Hematopoietic multipotent progenitor cell treated with erythropoietin and hydrocortisone succinate and interleukin-3 and kit ligand, for 17 days (in vitro differentiated cells): ENCODE results near the gene ROR2.

ENCODE experiments used
- DNase-seq: peaks from one replicate; pipeline ENCODE4 v3.0.0-alpha.2; 2015; ENCODE audit warnings: low spot score

Gene ROR2

DNA sequence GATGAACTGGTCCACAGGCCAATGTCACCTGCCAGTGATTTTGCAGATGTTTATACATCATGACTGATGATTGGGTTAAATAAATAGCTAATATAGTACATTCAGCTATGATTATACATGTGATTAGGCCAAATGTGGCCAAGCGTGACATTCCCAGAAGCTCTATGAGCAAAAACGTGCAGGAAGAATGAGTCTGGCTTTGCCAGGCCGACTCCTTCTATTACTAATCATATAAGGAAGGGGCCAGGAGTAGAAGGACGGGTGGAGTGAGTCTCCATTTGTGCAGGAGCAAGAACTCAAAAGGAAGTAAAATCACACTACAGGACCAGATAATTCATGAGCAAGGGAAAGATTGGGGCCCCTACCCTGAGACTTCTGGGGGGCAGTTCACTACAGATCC lies 178.2 kb downstream of the ROR2 start:
- no peak for DNase-seq

GRCh38 chr9:91771027-91771426 lies 179.0 kb downstream of the ROR2 start:
- no peak for DNase-seq

GRCh38 chr9:91770229-91770628 lies 179.8 kb downstream of the ROR2 start:
- DNase-seq: no peak

GRCh38 chr9:91768977-91769916 lies 180.8 kb downstream of the ROR2 start:
- DNase-seq: no peak

- DNase-seq: no peak
These were observed 181.5 kb downstream of the ROR2 start for GRCh38 chr9:91768507-91768906.

DNA sequence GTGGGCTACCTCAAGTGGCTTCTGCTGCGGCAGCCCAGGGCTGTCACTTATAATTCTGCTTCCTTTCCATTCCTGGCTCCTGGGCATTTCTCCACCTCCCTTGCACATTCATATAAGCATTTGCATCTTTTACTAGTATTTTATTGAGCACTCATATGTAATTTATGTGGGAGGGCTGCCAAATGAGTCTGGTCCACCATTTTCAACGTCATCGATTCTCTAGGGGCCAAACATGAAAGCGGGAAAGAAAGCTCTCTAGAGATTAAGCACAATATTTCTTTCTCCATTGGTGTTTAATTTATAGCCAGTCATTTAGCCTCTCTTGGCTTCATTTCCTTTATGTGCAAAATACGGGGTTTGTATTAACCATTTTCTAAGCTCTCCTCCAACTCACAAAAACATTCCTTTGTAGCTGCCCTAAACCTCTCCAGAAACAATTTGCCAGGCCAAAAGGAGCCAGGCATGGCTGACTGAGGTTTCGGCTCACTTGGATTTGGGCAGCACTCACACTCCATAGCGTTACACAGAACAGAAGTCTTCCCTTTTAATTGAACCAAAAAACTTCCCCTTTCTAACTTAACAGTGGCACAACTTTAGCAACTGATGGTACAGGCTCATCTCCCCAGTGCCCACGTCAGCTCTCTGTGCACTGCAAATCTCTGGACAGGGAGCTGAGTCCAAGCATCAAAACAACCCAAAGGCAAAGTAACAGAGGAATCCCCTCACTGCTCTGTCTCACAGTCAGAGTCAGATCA lies 183.5 kb downstream of the ROR2 start:
- DNase-seq: no peak

- DNase-seq: no peak
These were observed 184.7 kb downstream of the ROR2 start for GRCh38 chr9:91765296-91765695.

DNA sequence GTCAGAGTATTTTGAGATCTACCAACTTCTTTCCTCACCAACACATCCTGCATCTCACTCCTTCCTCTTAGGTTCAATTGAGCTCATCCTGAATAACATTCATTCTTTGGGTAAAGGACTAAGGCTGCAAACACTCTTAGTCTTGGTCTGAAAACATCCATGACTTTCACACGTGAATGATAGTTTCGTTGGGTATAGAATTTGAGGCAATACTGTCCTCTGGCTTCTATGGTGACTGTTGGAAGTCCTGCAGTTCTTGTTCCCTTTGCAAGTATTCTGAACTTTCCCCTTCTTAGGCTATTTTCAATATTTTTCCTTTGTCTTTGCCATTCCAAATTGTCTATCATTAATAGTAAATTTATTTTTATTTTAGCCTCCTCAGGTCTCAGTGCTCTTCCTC lies 185.4 kb downstream of the ROR2 start:
- no peak for DNase-seq

DNA sequence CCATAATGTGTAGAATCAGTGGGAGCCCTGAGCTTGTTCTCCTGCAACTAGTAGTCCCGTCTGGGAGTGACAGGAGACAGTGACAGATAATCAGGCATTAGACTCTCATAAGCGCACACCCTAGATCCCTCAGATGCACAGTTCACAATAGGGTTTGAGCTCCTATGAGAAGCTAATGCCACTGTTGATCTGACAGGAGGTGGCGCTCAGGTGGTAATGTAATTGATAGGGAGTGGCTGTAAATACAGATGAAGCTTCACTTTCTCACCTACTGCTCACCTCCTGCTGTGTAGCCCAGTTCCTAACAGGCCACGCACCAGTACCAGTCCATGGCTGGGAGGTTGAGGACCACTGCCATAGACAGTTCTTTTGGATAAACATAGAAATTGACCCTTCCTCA lies 188.7 kb downstream of the ROR2 start:
- no peak for DNase-seq

DNA sequence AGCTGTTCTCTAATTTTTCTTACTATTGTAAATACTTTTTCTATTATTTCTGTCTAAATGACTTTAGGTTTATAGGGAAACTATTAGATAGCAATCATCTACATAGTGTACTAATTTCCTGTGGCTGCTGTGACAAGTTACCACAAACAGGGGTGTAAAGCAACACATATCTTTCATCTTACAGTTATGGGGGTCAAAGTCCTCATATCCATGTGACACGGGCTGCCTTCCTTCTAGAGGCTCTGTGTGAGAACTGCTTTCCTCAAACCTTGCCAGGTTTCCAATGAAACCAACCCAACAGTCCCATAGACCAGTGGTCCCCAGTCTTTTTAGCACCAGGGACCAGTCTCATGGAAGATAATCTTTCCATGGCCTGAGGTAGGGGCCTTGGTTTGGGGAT lies 189.1 kb downstream of the ROR2 start:
- no peak for DNase-seq

DNA sequence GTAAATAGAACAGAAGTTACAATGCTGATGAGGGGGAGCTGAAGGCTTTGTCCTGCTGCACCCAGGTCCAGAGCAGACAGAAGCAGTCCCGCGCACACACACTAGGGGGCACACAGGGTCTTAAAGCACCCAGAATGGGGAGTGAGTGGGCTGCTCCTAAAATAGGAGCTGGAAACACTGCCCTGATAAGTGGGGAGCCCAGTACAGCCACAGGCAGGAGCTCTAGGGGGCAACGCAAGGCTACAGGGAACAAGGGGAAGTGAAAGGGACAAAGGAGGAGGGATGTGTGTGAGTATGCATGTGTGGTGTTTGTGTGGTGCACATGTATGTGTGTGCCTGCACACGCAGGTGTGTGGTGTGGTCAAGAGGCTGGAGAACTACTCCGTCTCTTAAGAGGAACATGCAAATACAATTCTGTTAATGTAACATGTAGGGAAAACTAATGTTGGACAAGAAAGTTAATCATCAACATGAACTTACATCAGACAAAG lies 191.5 kb downstream of the ROR2 start:
- no peak for DNase-seq

DNA sequence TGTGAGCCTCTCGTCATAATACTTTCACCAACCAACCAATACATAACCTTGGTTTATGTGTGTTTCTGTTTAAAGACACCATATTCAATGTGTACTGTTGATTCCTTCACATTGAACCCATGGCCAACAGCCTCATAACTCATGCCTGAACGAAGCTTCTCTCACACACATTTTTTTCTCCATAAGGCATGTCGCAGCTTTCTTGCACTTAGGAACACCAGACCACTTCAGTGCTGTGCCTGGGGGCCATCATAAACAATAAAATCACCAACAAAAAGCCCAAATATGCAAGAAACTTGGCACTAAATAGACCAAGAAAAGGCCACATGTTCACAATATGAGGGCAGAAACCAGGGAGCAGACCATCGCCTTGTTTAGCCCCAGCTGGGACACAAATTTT lies 192.2 kb downstream of the ROR2 start:
- DNase-seq: no peak

DNA sequence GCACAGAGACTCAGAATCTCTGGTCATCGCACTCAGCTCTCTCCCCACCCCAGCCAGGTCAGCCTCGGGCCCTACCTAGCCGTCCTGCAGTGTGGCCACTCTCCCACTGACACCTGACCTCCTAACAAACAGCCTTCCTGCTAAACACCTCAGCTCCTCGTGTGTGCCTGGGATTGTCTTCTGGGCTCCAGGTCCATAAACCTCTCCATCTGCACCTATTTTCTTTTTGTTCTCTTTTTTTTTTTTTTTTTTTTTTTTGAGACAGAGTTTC lies 193.6 kb downstream of the ROR2 start:
- no peak for DNase-seq

GRCh38 chr9:91755761-91756509 lies 194.1 kb downstream of the ROR2 start:
- no peak for DNase-seq

GRCh38 chr9:91753711-91754110 lies 196.3 kb downstream of the ROR2 start:
- no peak for DNase-seq

DNA sequence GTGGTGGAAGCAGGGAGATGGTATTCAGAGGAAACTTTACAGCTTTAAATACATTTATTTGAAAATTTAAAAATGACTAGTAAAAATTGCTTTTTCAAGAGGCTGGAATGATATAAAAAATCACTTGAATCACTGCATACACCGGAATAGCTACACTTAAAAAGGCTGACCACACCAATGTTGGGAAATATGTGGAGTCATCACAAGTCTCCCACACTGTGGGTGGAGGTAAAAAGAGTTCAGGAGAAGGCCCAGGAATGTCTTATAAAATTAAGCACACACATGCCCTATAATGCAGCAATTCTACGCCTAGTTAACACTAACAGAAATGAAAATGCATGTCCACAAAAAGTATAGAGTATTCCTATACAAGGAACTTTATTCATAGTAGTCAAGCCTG lies 198.1 kb downstream of the ROR2 start:
- no peak for DNase-seq

DNA sequence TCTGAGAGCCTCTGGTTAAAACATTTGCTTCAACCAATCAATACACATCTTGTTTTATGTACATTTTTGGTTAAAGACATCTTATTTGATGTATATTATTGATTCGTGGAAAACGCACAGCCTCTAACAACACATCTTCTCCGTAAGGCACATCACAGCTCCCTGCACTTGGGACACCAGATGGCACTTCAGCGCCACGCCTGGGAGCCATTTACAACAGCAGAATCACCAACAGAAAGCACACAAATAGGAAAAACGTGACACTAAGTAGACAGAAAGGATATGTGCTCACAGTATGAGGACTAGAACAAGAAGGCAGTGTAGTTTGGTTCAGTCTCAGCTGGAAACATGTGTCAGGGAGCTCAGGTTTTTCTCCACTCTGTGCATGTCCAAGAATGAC lies 199.7 kb downstream of the ROR2 start:
- no peak for DNase-seq

DNA sequence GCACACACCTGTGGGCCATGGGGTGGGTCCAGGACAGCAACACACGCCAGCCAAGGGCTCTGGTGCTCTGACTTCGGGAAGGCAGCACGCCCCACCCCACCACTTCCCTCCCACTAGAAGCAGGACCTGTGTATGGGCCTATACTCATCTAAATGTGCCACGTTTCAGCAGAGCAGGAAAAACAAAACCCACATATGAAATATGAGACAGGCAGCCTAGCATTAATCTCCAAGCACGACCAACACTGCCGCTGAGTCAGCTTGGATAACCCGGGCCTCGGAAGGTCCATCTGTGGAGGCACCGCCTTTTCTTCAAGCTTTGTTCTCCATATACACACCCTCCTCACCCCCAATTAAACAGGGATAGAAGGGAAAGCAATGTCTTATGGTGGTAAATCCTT lies 203.1 kb downstream of the ROR2 start:
- no peak for DNase-seq

- no peak for DNase-seq
These were observed 203.7 kb downstream of the ROR2 start for GRCh38 chr9:91746357-91746756.

DNA sequence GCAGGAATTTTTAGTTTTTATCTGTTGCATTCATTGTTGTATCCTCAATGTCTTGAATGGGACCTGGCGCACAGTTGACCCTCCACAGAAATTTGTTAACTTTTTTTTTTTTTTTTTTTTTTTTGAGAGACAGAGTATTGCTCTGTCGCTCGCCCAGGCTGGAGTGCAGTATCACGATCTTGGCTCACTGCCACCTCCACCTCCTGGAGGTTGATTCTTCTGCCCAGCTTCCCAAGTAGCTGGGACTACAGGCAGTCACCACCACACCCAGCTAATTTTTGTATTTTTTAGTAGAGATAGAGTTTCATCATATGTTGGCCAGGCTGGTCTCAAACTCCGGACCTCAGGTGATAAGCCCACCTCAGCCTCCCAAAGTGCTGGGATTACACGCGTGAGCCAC lies 205.9 kb downstream of the ROR2 start:
- no peak for DNase-seq

DNA sequence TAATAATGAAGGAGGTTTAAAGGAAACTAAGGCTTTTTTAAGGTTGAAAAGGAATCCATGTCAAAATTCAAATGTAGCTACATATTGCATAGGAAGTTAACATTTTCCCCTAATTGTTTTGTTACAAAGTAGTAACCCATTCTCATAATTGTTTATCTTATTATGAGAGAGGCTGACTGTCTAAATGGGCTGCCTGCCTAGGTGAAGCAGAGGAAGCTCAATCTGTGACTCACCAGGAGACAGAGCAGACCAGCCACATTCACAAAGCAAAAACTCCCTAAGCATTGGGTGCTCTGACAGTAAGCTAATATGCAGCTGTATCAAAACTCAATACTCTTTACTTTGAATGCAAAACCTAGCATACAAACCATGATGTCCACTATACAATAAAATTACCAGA lies 208.5 kb downstream of the ROR2 start:
- no peak for DNase-seq

DNA sequence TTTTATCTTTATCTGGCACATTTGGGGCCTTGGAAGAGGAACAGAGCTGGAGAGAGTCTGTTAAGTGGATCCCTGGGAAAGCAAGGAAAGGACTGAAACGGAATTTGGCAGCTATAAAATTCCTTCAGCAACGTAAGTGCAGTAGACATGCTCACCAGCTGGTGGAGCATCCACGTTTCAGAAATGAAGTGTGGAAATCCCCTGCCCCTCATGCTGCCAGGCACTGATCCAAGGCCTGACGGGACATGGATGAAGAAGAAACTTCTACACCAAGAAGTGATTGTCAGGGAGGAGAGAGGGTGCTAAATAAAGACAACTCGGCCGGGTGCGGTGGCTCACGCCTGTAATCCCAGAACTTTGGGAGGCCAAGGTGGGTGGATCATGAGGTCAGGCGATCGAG lies 209.3 kb downstream of the ROR2 start:
- no peak for DNase-seq
